ENCODE data around the gene SLC39A11.
"Not testable (repeated sequence)": the region's sequence is repeated elsewhere in the genome, so short reads cannot be mapped to it uniquely, and the experiment has no call there.

SLC39A11 gene

GRCh38 chr17:72639711-72640110, 452.8 kb downstream of the SLC39A11 start:
- no peak for DNase-seq

- DNase-seq = not testable (repeated sequence)
These were observed 453.6 kb downstream of the SLC39A11 start for GRCh38 chr17:72638932-72639331.

- no peak for DNase-seq
These were observed 457.4 kb downstream of the SLC39A11 start for GRCh38 chr17:72635034-72635635.

- DNase-seq = no peak
These were observed 457.9 kb downstream of the SLC39A11 start for GRCh38 chr17:72634621-72635020.

GRCh38 chr17:72631949-72632684, 460.4 kb downstream of the SLC39A11 start:
- no peak for DNase-seq

GRCh38 chr17:72631568-72631948, 460.9 kb downstream of the SLC39A11 start:
- DNase-seq = no peak

- DNase-seq = no peak
These were observed 467.8 kb downstream of the SLC39A11 start for GRCh38 chr17:72624652-72625051.

- DNase-seq = no peak
These were observed 468.3 kb downstream of the SLC39A11 start for GRCh38 chr17:72624226-72624625.

- DNase-seq = no peak
These were observed 469.6 kb downstream of the SLC39A11 start for GRCh38 chr17:72622661-72623433.

GRCh38 chr17:72619976-72620650, 472.4 kb downstream of the SLC39A11 start:
- DNase-seq = no peak

- DNase-seq = no peak
These were observed 474.4 kb downstream of the SLC39A11 start for GRCh38 chr17:72618001-72618509.

GRCh38 chr17:72617557-72617956, 474.9 kb downstream of the SLC39A11 start:
- DNase-seq = no peak

GRCh38 chr17:72616447-72616846, 476.0 kb downstream of the SLC39A11 start:
- no peak for DNase-seq

GRCh38 chr17:72615627-72615991, 476.9 kb downstream of the SLC39A11 start:
- DNase-seq = no peak

- no peak for DNase-seq
These were observed 477.4 kb downstream of the SLC39A11 start for GRCh38 chr17:72614871-72615626.

- DNase-seq = no peak
These were observed 478.0 kb downstream of the SLC39A11 start for GRCh38 chr17:72614476-72614870.

- DNase-seq = no peak
These were observed 478.6 kb downstream of the SLC39A11 start for GRCh38 chr17:72613806-72614292.

GRCh38 chr17:72613396-72613795, 479.1 kb downstream of the SLC39A11 start:
- no peak for DNase-seq

GRCh38 chr17:72611172-72611571, 481.3 kb downstream of the SLC39A11 start:
- no peak for DNase-seq

GRCh38 chr17:72609501-72609900, 483.0 kb downstream of the SLC39A11 start:
- no peak for DNase-seq

- DNase-seq = no peak
These were observed 484.1 kb downstream of the SLC39A11 start for GRCh38 chr17:72608436-72608835.

GRCh38 chr17:72606656-72607055, 485.8 kb downstream of the SLC39A11 start:
- DNase-seq = no peak

Data from NK-92 treated with Interleukin-12 subunit alpha and Interleukin-12 subunit beta, amount 100 ng/mL, for 24 hours (cell line).